ENCODE measurements around the gene CTBP2. TPM values are rescaled to one million over a fixed set of nuclear protein-coding genes. Genes with fewer than 3 reads are reported as not detected.

The CTBP2 gene
- total RNA-seq, 1 experiment from 2014 or later = 78.7 TPM

DNA sequence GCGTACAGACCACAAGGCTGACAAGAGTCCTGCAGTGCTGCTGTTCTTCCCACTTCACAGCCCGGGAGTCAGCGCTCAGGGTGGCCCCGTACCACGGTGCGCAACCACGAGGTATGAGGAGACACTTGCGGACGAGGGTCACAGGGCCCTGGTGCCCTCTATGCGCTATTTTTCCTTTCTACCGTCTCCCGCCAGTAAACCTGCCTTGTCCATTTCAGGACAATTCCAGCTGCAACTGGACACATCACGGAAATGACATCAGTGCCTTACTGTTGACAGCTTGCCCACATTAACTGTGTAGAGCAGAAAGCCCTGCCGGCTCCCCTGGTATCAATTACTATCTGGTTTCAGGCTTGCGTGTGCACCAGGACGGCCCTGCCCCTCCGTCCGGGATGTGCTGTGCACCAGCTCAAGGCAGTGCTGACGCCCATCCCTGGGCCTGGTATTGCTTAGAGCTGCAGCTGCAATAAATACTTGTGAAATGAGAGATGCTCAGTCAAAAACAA is 153.4 kb downstream of the CTBP2 start:
- Mint-ChIP-seq H3K36me3 (ENCODE audit: insufficient read depth, unreplicated experiment) (peaks cover 15% of the 10 kb centered on the region), H3K27me3 (ENCODE audit: unreplicated experiment) (no peaks in the 10 kb centered on the region), H3K4me1 (ENCODE audit: low read depth, unreplicated experiment) (peaks cover 18% of the 10 kb centered on the region), H3K9me3 (ENCODE audit: low read depth, unreplicated experiment) (no peaks in the 10 kb centered on the region), H3K4me3 (ENCODE audit: low read depth, unreplicated experiment) (no peak overlapping the region), H3K27ac (ENCODE audit: unreplicated experiment) (no peak overlapping the region)
- CTCF ChIA-PET = no interaction called here
- DNase-seq = no peak
- TF ChIP-seq, protein P1, sequence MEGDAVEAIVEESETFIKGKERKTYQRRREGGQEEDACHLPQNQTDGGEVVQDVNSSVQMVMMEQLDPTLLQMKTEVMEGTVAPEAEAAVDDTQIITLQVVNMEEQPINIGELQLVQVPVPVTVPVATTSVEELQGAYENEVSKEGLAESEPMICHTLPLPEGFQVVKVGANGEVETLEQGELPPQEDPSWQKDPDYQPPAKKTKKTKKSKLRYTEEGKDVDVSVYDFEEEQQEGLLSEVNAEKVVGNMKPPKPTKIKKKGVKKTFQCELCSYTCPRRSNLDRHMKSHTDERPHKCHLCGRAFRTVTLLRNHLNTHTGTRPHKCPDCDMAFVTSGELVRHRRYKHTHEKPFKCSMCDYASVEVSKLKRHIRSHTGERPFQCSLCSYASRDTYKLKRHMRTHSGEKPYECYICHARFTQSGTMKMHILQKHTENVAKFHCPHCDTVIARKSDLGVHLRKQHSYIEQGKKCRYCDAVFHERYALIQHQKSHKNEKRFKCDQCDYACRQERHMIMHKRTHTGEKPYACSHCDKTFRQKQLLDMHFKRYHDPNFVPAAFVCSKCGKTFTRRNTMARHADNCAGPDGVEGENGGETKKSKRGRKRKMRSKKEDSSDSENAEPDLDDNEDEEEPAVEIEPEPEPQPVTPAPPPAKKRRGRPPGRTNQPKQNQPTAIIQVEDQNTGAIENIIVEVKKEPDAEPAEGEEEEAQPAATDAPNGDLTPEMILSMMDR (IDR thresholded peaks at IDR 0.05; ENCODE audit: unreplicated experiment) = no peak
- intact Hi-C loops (cut with micrococcal nuclease; ENCODE audit: unreplicated experiment) = no loop called here
- no TSS peak for BruUV-seq (replicated peaks)

DNA sequence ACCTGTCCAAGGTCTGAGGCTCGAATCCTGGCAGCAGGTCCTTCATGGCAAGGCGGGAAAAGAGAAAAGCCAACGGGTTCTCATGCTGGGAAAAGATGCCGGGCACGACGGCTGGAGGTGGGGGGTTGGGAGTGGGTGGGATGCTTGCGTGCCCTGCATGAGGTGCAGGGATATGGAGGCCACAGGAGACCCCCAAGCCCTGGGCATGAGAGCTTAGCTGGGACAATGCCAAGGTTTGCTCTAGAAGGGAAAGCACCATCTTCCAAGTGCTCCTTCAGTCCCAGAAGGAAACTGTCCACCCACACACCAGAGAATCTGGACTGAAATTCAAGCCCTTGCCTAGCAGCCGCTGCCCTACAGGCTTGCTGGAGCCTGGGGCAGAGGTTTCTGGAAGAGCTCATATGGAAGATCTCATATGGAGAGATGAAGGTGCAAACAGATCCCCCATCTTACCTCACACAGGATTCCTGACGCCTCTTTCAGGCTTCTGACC is 154.1 kb downstream of the CTBP2 start:
- peaks cover 15% of the 10 kb centered on the region for H3K36me3 Mint-ChIP-seq (ENCODE audit: insufficient read depth, unreplicated experiment)
- intact Hi-C loops (cut with micrococcal nuclease; ENCODE audit: unreplicated experiment) = no loop called here

DNA sequence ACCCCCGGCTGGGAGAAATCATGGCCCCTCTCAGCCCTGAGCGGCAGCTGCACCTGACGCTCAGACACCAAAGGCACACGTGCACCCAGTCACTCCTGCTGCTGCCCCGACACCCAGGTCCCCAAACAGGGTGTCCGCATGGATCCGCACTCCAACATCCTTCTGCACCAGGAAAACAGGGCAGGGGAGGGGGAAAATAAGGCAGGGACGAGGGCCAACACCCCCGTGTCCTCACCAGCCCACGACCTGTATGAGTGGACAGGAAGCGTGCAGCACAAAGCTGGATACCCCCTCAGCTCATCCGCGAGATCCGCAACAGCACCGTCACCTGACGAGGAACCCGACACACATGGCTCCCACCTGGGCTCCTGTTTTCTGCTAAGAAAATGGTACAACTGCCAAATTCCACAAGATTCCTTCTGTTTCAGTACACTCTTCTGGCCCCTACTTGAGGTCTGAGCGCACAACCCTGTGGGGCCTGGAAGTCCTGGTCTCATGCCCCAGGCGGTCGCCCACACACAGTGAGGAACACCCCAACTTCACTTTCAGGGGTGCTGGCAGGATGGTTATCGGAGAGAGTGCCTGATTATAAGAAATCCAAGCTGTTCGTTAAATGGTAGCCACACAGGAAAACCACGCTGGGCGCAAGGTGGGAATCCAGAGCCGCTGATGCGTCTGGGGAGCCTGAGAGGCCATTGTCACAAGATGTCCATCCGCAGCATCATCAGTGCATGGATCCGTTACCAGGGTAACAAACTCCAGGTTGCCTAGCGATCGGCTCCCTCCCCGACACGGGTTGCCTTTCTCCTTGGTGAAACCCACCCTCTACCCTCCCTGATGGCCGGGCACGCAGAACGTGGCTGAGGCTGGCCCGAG is 154.8 kb downstream of the CTBP2 start:
- CTCF ChIA-PET = no interaction called here
- Mint-ChIP-seq H3K36me3 (ENCODE audit: insufficient read depth, unreplicated experiment) (peaks cover 13% of the 10 kb centered on the region), H3K4me1 (ENCODE audit: low read depth, unreplicated experiment) (peaks cover 16% of the 10 kb centered on the region), H3K9me3 (ENCODE audit: low read depth, unreplicated experiment) (no peaks in the 10 kb centered on the region), H3K27ac (ENCODE audit: unreplicated experiment) (no peak overlapping the region), H3K4me3 (ENCODE audit: low read depth, unreplicated experiment) (no peak overlapping the region), H3K27me3 (ENCODE audit: unreplicated experiment) (no peaks in the 10 kb centered on the region)
- no TSS peak for BruUV-seq (replicated peaks)
- TF ChIP-seq, protein P1 (IDR thresholded peaks at IDR 0.05; ENCODE audit: unreplicated experiment) = no peak
- intact Hi-C loops (cut with micrococcal nuclease; ENCODE audit: unreplicated experiment) = no loop called here
- no peak for DNase-seq

More for the DNA sequence above, 154.1 kb downstream of the CTBP2 start:
- Mint-ChIP-seq H3K4me3 (ENCODE audit: low read depth, unreplicated experiment) (no peak overlapping the region), H3K9me3 (ENCODE audit: low read depth, unreplicated experiment) (no peaks in the 10 kb centered on the region), H3K27me3 (ENCODE audit: unreplicated experiment) (no peaks in the 10 kb centered on the region), H3K4me1 (ENCODE audit: low read depth, unreplicated experiment) (peaks cover 18% of the 10 kb centered on the region), H3K27ac (ENCODE audit: unreplicated experiment) (no peak overlapping the region)
- no TSS peak for BruUV-seq (replicated peaks)
- CTCF ChIA-PET = no interaction called here
- TF ChIP-seq, protein P1 (IDR thresholded peaks at IDR 0.05; ENCODE audit: unreplicated experiment) = no peak
- DNase-seq = no peak

DNA sequence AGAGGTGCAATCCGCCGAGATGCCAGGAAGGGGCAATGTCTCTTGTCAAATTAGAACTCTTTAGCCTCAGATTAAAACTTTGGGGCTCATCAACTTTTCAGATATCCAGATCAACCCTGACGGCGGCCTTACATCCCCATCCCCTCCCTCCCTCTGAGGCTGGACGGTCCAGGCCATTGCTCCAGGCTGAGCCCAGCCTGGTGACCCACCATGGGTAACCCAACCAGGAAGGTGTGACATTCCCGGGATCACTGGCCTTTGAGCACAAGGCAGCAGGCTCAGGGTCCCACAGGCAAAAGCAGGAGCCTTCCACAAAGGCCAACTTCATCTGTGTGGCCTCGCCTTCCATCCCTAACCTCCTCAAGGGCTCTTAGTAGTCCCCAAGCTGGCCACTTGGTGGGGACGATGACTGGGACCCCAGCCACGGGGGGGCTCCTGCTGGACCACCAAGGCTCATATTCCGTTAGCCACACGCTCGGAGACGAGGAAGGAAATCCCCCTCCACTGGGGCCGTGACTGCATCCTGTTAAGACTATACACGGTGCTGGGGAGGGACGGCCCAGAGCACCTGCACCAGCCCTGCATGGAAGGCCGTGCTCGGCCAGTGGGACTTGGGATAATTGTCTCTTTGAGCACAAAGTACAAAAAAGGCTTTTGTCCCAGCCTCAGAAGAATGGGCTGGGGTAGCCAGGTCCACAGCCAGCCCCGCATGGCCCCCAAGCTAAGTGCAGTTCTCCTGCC is 155.6 kb downstream of the CTBP2 start:
- TF ChIP-seq, protein P1 (IDR thresholded peaks at IDR 0.05; ENCODE audit: unreplicated experiment) = no peak
- no peaks in the 10 kb centered on the region for H3K27me3 Mint-ChIP-seq (ENCODE audit: unreplicated experiment)
- CTCF ChIA-PET = no interaction called here
- H3K9me3 Mint-ChIP-seq (ENCODE audit: low read depth, unreplicated experiment) = no peaks in the 10 kb centered on the region
- DNase-seq = no peak
- intact Hi-C loops (cut with micrococcal nuclease; ENCODE audit: unreplicated experiment) = no loop called here
- peaks cover 9% of the 10 kb centered on the region for H3K36me3 Mint-ChIP-seq (ENCODE audit: insufficient read depth, unreplicated experiment)
- no TSS peak for BruUV-seq (replicated peaks)
- no peak overlapping the region for H3K27ac Mint-ChIP-seq (ENCODE audit: unreplicated experiment)
- H3K4me3 Mint-ChIP-seq (ENCODE audit: low read depth, unreplicated experiment) = no peak overlapping the region
- peaks cover 10% of the 10 kb centered on the region for H3K4me1 Mint-ChIP-seq (ENCODE audit: low read depth, unreplicated experiment)

All from Calu3 (cell line).